Measurements from ENCODE around the gene SLC37A3.

Gene SLC37A3

DNA sequence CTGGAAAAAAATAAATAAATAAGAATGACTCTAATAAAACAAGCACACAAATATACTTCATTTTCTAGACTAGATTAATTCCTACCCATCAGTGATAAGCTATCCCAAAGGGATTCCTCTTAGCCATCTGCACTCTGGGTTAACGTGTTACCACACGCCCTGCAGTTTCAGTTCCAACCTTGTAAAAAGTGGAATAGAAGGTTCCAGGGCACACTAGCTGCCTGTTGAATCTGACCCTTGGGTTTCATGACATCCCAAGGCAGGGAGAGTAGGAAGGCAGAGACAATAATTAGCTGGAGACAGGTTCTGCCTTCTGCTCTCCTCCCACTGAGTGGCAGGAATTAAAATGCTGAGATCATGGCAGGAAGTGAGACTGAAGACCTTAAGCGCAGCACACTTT, 33.5 kb downstream of the SLC37A3 start:
- Histone ChIP-seq H3K4me3 (no peak overlapping the region), H3K27ac (no peak overlapping the region)
- no peak for DNase-seq (ENCODE audit: low spot score)
- TF ChIP-seq, protein P1, sequence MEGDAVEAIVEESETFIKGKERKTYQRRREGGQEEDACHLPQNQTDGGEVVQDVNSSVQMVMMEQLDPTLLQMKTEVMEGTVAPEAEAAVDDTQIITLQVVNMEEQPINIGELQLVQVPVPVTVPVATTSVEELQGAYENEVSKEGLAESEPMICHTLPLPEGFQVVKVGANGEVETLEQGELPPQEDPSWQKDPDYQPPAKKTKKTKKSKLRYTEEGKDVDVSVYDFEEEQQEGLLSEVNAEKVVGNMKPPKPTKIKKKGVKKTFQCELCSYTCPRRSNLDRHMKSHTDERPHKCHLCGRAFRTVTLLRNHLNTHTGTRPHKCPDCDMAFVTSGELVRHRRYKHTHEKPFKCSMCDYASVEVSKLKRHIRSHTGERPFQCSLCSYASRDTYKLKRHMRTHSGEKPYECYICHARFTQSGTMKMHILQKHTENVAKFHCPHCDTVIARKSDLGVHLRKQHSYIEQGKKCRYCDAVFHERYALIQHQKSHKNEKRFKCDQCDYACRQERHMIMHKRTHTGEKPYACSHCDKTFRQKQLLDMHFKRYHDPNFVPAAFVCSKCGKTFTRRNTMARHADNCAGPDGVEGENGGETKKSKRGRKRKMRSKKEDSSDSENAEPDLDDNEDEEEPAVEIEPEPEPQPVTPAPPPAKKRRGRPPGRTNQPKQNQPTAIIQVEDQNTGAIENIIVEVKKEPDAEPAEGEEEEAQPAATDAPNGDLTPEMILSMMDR (IDR thresholded peaks at IDR 0.05), result no peak

DNA sequence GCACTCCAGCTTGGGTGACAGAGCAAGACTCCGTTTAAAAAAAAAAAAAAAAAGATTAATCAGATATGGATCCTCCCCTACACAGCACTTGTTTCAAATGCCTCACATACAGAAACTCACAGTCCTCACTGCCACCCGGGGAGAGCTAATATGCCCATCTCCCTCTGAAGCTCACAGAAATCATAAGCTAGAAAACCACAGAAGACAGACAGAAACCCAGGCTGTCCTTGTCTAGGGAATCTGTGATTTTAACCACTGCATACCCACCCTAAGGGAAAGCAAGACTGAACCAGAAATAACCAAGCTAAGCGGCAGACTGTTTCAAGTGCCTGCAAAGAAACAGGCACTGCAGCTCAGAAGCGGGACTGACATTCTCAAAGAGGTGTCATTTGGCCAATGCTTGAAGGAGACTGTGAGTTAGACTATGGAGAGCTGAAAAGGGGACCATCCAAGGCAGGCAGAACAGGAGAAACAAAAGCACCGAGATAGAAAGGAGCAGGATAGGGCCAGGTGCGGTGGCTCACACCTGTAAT, 37.6 kb downstream of the SLC37A3 start:
- Histone ChIP-seq H3K27ac (no peak overlapping the region), H3K4me3 (no peak overlapping the region)
- TF ChIP-seq, protein P1 (IDR thresholded peaks at IDR 0.05), result no peak
- no peak for DNase-seq (ENCODE audit: low spot score)

DNA sequence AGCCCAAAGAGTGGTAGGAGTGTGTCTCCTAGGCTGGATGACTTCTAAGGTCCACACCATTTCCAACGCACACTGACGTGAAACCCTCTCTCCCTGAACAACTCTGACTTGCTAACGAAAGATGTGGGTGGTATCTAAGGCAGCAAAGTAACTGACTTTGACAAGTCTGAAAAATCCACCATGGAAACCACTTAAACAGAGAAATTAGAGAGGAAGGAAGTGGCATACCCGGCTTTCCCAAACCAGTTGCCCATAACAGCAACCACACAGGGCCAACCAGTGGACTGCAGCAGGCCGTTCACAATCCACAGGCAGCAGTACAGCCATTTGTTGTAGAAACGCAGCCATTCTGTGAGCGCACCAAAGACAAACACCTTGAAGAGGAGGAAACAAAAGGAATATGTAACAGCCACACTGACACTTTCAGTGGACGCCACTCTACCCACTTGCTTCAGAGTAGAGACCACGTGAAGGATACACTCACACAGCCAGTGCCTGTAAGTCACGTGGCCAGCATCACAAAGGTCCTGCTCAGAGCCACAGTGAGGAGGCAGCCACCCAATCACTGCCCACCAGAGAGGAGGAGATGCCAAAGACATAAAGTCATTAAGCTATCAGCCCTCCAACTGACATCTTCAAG, 39.8 kb downstream of the SLC37A3 start:
- H3K4me3 ChIP-seq, result no peak overlapping the region
- no peak for DNase-seq (ENCODE audit: low spot score)
- TF ChIP-seq, protein P1 (IDR thresholded peaks at IDR 0.05), result no peak
- H3K27ac ChIP-seq, result no peak overlapping the region

DNA sequence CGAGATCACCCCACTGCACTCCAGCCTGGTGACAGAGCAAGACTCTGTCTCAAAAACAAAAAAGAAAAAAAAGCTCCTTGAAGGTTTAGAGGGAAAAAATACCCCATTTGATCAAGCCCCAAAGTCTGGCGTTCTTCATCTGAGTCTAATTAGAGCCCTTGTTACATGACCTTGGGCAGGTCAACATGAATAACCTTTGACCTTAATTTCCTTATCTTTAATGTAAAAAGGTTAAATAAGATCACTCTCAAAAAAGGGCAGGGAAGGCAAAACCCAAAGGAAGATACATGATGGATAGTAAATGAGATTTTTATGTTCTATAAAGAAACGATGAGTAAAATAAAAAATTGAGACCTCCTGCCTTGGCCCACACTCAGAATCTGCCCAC, 40.3 kb downstream of the SLC37A3 start:
- DNase-seq (ENCODE audit: low spot score), result no peak
- Histone ChIP-seq H3K4me3 (no peak overlapping the region), H3K27ac (no peak overlapping the region)
- TF ChIP-seq, protein P1 (IDR thresholded peaks at IDR 0.05), result no peak

DNA sequence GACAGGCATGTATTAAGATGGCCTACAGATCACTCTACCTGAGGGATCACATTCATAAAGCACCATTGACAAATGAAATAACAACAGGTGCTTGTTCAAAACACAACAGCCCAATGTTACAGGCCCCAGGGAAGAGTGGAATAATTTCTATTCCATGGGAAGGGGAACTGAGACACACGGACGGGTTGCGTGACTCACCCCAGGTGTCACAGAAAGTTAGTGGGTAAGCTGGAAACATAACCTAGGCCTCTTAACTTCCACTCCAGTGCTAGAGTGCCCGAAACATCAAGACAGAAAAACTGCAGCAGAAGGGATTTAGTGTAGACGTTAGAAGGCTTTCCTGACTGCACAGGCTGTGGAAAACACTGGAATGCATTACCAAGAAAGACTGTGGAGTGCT, 48.3 kb downstream of the SLC37A3 start:
- Histone ChIP-seq H3K4me3 (no peak overlapping the region), H3K27ac (no peak overlapping the region)
- DNase-seq (ENCODE audit: low spot score), result no peak
- TF ChIP-seq, protein P1 (IDR thresholded peaks at IDR 0.05), result no peak

DNA sequence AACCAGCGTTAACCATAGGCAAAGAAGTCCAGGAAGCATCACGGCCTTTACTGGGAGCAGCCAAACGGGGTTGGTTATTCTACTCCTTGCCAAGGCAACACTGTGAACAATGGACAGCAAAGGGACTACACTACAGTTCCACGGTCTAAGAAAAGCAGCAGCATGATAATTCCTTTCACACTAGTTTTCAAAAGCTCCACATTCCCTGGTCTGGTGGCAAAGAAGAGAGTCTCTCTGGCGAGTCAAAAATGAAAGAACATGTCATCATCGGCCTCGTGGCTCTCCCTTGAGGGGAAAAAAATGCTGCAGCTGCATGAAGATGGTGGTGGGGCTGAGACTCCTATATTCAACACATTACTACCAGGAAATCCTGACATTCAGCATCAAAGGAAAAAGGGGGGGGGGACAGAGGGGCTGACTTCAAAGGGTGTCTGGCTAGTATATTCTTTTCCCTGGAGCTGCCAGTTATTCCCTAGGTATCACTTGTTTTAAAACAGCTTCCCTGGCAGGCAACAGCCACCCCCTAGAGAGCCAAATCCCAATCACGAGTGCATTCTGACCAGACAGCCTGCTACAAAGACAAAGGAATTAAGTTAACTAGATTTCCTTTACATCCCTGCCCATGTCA, 49.1 kb downstream of the SLC37A3 start:
- H3K27ac ChIP-seq, result peak overlapping the region; percentile 19 to 28
- TF ChIP-seq, protein P1 (IDR thresholded peaks at IDR 0.05), result no peak
- H3K4me3 ChIP-seq, result no peak overlapping the region
- DNase-seq (ENCODE audit: low spot score), result no peak
